ENCODE data around the gene CCL14. TPM values are rescaled to one million over a fixed set of nuclear protein-coding genes. Genes with fewer than 3 reads are reported as not detected.

Gene CCL14
- total and polyA plus RNA-seq, 9 of the 15 experiments (the other 6 are each of a cell fraction or from before 2014, with no cell fraction given), result not detected

DNA sequence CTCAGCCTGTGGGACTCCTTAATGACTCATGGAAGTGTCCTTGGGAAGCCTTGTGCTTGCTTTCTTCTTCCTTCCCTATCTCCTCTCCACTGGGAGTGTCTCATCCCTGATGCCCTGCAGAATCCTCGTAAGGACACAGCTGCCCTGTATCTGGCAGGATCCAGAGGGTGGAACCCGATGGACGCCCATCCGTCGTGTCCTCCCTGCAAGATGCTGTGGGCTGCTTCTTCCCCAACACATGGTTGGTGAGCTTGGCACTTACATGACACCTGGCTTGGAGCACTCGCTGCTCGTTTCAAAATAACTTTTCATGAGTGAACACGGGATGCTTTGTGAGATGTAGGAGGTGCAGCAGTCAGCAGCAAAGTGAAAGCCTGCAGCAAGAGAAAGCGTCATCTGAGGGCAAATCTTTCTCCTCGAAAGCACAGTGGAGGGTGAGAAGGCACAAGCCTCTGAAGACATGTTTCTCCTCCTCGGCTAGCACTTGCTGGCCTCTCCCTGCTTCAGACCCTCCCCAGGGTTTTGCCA, 11.6 kb upstream of the CCL14 start:
- BruUV-seq (replicated peaks), result no TSS peak
- in situ Hi-C loops (cut with MboI), result no loop called here
- peaks cover 6 to 12% of the 10 kb centered on the region in 2 experiments; a peak in 3 of 5 replicates for H3K27me3 ChIP-seq (ENCODE audit: control insufficient read depth in 2 of 2, insufficient read depth in 2 of 2, low read length in 2 of 2)
- H3K4me1 ChIP-seq (replicated peaks in 1 of 2; ENCODE audit: control insufficient read depth in 2 of 2, insufficient read depth in 2 of 2, low read length in 2 of 2), result no peaks in the 10 kb centered on the region
- H2AFZ ChIP-seq (ENCODE audit: low read depth, low read length), result no peak overlapping the region
- ChIA-PET POLR2A (interaction anchor here (0.8 kb wide), 1 partner anchor 11 kb away, joined by 4 read pairs; no protein-coding TSS in a partner anchor), CTCF (ENCODE audit: low intra/inter-chr PET ratio) (no interaction called here)
- no peaks in the 10 kb centered on the region for H3K9me3 ChIP-seq (replicated peaks; ENCODE audit: control insufficient read depth, insufficient read depth, low read depth, low read length)
- no peaks in the 10 kb centered on the region for H4K20me1 ChIP-seq (replicated peaks; ENCODE audit: control insufficient read depth, insufficient read depth, low read length)
- intact Hi-C loops (cut with micrococcal nuclease), result no loop called here
- ATAC-seq, result no peak
- no peak overlapping the region for H3K9ac ChIP-seq (ENCODE audit: insufficient read depth in 1 of 2, low read depth in 2 of 2, low read length in 2 of 2)
- H3K27ac ChIP-seq (ENCODE audit: extremely low read depth, low read depth, low read length), result no peak overlapping the region
- H3K79me2 ChIP-seq (ENCODE audit: control insufficient read depth, insufficient read depth, low read length), result no peaks in the 10 kb centered on the region
- no peak for FAIRE-seq
- no peaks in the 10 kb centered on the region for H3K36me3 ChIP-seq (ENCODE audit: control insufficient read depth, insufficient read depth, low read length)
- no peak overlapping the region for H3K4me2 ChIP-seq (ENCODE audit: insufficient read depth, low read length)
- H3K9me1 ChIP-seq (ENCODE audit: control insufficient read depth, insufficient read depth, low read length), result no peaks in the 10 kb centered on the region
- DNase-seq (ENCODE audit: extremely low read depth in 1 of 4, low spot score in 3 of 4), result no peak
- no peak overlapping the region for H3K4me3 ChIP-seq
- under 1% methylated on average over 10 of the region's 11 CpGs for WGBS (ENCODE audit: insufficient coverage, low coverage, missing lambda C conversion rate)
- TF ChIP-seq, protein P1, sequence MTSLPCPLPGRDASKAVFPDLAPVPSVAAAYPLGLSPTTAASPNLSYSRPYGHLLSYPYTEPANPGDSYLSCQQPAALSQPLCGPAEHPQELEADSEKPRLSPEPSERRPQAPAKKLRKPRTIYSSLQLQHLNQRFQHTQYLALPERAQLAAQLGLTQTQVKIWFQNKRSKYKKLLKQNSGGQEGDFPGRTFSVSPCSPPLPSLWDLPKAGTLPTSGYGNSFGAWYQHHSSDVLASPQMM (CRISPR knock-in tag; IDR thresholded peaks at IDR 0.05), result no peak
- TF ChIP-seq, protein P2, sequence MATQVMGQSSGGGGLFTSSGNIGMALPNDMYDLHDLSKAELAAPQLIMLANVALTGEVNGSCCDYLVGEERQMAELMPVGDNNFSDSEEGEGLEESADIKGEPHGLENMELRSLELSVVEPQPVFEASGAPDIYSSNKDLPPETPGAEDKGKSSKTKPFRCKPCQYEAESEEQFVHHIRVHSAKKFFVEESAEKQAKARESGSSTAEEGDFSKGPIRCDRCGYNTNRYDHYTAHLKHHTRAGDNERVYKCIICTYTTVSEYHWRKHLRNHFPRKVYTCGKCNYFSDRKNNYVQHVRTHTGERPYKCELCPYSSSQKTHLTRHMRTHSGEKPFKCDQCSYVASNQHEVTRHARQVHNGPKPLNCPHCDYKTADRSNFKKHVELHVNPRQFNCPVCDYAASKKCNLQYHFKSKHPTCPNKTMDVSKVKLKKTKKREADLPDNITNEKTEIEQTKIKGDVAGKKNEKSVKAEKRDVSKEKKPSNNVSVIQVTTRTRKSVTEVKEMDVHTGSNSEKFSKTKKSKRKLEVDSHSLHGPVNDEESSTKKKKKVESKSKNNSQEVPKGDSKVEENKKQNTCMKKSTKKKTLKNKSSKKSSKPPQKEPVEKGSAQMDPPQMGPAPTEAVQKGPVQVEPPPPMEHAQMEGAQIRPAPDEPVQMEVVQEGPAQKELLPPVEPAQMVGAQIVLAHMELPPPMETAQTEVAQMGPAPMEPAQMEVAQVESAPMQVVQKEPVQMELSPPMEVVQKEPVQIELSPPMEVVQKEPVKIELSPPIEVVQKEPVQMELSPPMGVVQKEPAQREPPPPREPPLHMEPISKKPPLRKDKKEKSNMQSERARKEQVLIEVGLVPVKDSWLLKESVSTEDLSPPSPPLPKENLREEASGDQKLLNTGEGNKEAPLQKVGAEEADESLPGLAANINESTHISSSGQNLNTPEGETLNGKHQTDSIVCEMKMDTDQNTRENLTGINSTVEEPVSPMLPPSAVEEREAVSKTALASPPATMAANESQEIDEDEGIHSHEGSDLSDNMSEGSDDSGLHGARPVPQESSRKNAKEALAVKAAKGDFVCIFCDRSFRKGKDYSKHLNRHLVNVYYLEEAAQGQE (IDR thresholded peaks at IDR 0.05; ENCODE audit: borderline replicate concordance), result no peak
- TF ChIP-seq, protein P2 (CRISPR knock-in tag; IDR thresholded peaks at IDR 0.05; ENCODE audit: low read depth), result no peak
- no peak for TF ChIP-seq RBM25 (IDR thresholded peaks at IDR 0.05; ENCODE audit: low read depth, low read length, severe bottlenecking)
- no peak for TF ChIP-seq CHD2 (IDR thresholded peaks at IDR 0.05; ENCODE audit: low read depth, low read length)
- no peak for TF ChIP-seq TAF9B (IDR thresholded peaks at IDR 0.05; ENCODE audit: partially characterized antibody)
- no peak for TF ChIP-seq ZFP1 (CRISPR knock-in tag; IDR thresholded peaks at IDR 0.05)
- TF ChIP-seq, protein P3, sequence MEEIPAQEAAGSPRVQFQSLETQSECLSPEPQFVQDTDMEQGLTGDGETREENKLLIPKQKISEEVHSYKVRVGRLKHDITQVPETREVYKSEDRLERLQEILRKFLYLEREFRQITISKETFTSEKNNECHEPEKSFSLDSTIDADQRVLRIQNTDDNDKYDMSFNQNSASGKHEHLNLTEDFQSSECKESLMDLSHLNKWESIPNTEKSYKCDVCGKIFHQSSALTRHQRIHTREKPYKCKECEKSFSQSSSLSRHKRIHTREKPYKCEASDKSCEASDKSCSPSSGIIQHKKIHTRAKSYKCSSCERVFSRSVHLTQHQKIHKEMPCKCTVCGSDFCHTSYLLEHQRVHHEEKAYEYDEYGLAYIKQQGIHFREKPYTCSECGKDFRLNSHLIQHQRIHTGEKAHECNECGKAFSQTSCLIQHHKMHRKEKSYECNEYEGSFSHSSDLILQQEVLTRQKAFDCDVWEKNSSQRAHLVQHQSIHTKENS (CRISPR knock-in tag; IDR thresholded peaks at IDR 0.05), result no peak
- TF ChIP-seq, protein P4, sequence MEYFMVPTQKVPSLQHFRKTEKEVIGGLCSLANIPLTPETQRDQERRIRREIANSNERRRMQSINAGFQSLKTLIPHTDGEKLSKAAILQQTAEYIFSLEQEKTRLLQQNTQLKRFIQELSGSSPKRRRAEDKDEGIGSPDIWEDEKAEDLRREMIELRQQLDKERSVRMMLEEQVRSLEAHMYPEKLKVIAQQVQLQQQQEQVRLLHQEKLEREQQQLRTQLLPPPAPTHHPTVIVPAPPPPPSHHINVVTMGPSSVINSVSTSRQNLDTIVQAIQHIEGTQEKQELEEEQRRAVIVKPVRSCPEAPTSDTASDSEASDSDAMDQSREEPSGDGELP (CRISPR knock-in tag; IDR thresholded peaks at IDR 0.05; ENCODE audit: borderline replicate concordance), result no peak
- TF ChIP-seq ZNF224 (CRISPR knock-in tag; IDR thresholded peaks at IDR 0.05), result no peak
- TF ChIP-seq NR2C1 (IDR thresholded peaks at IDR 0.05), result no peak
- TF ChIP-seq NR2C1 (tag; IDR thresholded peaks at IDR 0.05), result no peak
- no peak for TF ChIP-seq ZNF699 (CRISPR knock-in tag; IDR thresholded peaks at IDR 0.05; ENCODE audit: insufficient replicate concordance)

Data from K562 (cell line).